ENCODE data around the gene NDUFA12.

Gene NDUFA12

GRCh38 chr12:94963649-94964048 is 39.8 kb downstream of the NDUFA12 start:
- DNase-seq (ENCODE audit: low read depth, low spot score) = no peak
- no peak for TF ChIP-seq CTCF (IDR thresholded peaks at IDR 0.05; ENCODE audit: low read depth, low read length)
- in situ Hi-C loops (cut with HindIII; ENCODE audit: low sequenced_read_pairs) = no loop called here
- no peak overlapping the region for H3K4me3 ChIP-seq (ENCODE audit: low read depth, low read length)

GRCh38 chr12:94962670-94963069 is 40.8 kb downstream of the NDUFA12 start:
- in situ Hi-C loops (cut with HindIII; ENCODE audit: low sequenced_read_pairs) = no loop called here
- no peak for DNase-seq (ENCODE audit: low read depth, low spot score)
- TF ChIP-seq CTCF (IDR thresholded peaks at IDR 0.05; ENCODE audit: low read depth, low read length) = no peak
- no peak overlapping the region for H3K4me3 ChIP-seq (ENCODE audit: low read depth, low read length)

- TF ChIP-seq CTCF (IDR thresholded peaks at IDR 0.05; ENCODE audit: low read depth, low read length) = no peak
- H3K4me3 ChIP-seq (ENCODE audit: low read depth, low read length) = no peak overlapping the region
- in situ Hi-C loops (cut with HindIII; ENCODE audit: low sequenced_read_pairs) = no loop called here
- no peak for DNase-seq (ENCODE audit: low read depth, low spot score)
Measured at GRCh38 chr12:94961911-94962310, 41.6 kb downstream of the NDUFA12 start.

- in situ Hi-C loops (cut with HindIII; ENCODE audit: low sequenced_read_pairs) = no loop called here
- H3K4me3 ChIP-seq (ENCODE audit: low read depth, low read length) = no peak overlapping the region
- no peak for TF ChIP-seq CTCF (IDR thresholded peaks at IDR 0.05; ENCODE audit: low read depth, low read length)
- no peak for DNase-seq (ENCODE audit: low read depth, low spot score)
Measured at GRCh38 chr12:94961256-94961824, 42.2 kb downstream of the NDUFA12 start.

- in situ Hi-C loops (cut with HindIII; ENCODE audit: low sequenced_read_pairs) = no loop called here
Measured at GRCh38 chr12:94957006-94957405, 46.5 kb downstream of the NDUFA12 start.

GRCh38 chr12:94954948-94955592 is 48.4 kb downstream of the NDUFA12 start:
- DNase-seq (ENCODE audit: low read depth, low spot score) = no peak
- in situ Hi-C loops (cut with HindIII; ENCODE audit: low sequenced_read_pairs) = no loop called here
- no peak for TF ChIP-seq CTCF (IDR thresholded peaks at IDR 0.05; ENCODE audit: low read depth, low read length)
- H3K4me3 ChIP-seq (ENCODE audit: low read depth, low read length) = no peak overlapping the region

More at GRCh38 chr12:94957006-94957405, 46.5 kb downstream of the NDUFA12 start:
- TF ChIP-seq CTCF (IDR thresholded peaks at IDR 0.05; ENCODE audit: low read depth, low read length) = no peak
- no peak for DNase-seq (ENCODE audit: low read depth, low spot score)
- no peak overlapping the region for H3K4me3 ChIP-seq (ENCODE audit: low read depth, low read length)

Measured in astrocyte of the spinal cord (primary cell).